Stimulated activated CD4-positive, alpha-beta T cell treated with anti-CD3 and anti-CD28 coated beads, Interleukin-1b, Interleukin-23, amount 100 ng/mL, for 1 hour (primary cell): ENCODE measurements around the gene APBB2.
"Not testable (repeated sequence)": the region's sequence is repeated elsewhere in the genome, so short reads cannot be mapped to it uniquely, and the experiment has no call there.

Source experiments
- DNase-seq, 2 donors: peaks; one replicate each; pipeline ENCODE4 v3.0.0-alpha.2; 2020; ENCODE audit warnings: low read depth in 2 of 2

The APBB2 gene

DNA sequence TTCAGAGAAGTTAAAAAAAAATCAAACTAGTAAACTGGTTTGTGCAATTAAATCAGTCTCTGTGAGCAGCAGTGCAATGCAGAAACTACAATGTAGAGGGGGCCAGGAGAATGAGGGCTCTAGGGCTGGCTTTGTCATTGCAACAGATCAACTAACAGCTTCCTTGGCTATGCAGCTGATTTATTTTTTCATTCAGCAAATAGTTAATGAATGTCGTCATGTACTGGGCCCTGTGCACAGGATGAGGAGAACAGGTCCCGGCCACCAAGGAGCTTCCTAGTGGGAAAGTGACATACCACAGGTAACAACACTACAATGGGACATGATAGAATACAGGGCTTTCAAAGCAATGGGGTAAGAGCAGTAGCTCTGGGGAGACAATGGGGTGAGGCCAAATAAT lies 274.5 kb downstream of the APBB2 start:
- no peak for DNase-seq

DNA sequence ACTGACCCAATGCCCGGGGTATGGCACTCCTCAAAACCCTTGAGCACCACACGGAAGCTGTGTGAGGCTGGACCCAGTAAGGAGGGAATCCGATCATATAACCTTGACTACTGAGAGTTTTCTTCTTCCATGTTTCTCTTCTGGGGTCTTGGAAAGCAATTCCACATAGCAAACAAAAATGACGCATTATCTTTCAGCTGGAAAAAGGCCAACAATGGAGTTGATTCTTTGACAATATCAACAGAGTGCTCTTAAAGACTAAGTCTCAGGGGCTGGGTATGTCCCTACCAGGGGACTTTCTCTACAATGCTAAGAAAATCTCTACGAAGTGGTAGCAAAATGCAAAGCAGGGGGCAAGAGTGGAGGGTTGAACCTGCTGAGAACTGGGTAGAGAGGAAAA lies 276.0 kb downstream of the APBB2 start:
- no peak for DNase-seq

DNA sequence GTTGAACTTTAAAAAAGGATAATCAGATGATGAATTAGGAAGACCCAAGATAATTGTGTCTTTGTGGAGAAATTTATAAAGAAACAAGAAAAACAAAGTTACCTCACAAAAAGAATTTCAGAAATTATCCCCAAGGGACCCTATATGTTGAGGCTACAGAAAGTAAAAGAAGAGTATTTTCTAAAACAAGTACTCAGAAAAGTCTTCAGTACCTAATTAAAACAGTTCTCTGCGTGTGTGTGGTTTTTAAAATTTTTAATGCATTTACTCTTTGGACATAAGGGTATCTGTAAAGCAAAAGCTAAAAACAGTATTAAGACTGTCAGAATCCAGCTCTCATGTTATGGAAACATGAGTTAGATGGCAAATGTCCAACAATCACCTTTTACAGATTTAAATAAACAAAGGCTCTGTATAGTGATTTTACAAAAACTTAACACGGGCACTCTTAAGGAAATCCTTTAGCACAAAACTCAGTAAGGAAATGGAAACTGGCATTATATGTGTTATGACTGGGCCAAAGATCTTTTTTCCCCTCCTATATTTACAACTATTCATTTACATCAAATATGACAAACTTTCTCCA lies 277.1 kb downstream of the APBB2 start:
- no peak for DNase-seq

DNA sequence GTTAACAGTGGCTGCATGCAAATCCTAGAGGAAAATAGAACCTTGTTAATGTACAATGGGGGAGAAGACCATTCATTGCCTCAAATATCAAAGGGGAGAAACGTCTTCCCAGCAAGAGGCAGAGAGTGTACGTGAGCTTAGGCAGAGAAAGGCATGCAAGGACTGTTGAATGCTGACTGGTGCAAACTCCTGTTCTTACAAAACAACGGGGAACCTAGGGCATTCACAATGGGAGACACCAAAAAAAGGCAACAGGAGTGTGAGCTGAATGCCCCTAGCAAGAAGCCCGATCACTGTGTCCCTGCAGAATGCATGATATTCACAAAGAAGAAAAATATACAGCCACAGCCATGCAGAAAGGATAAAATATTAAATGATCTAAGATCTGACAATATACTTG lies 279.7 kb downstream of the APBB2 start:
- DNase-seq: no peak

DNA sequence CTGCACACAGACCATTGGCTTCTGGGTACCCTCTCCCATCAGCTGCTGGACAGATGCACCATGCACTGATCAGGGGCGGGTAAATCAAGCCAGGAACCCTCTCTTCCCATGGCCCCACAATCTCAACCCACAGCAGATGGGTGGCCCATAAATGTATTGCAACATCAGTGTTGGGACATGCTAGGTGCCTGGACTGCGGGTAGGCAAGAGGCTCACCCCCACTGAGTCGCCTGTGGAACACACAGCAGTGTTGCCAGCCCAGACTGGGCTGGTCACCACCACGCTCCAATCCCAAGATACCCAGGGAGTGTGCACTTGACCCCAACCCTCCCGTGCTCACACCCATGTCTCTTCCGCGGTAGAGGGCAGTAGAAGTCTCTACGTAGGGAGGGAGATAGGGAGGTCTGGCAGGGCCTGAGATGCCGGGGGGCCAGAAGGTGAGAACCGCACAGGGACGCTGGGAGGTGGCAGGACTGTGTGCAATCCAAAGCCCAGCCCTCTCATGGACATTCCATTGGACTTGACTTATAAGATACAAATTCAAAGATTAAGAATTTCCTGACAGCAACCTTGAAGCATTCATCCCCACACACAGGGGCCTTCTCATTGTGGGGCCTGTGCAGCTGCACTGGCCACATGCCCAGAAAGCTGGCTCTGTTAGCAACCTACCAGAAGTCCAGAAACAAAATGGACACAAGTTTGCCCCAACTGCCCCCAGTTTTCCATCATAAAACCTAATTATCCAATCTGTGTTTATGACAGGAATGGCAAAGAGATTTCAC lies 280.9 kb downstream of the APBB2 start:
- no peak for DNase-seq

DNA sequence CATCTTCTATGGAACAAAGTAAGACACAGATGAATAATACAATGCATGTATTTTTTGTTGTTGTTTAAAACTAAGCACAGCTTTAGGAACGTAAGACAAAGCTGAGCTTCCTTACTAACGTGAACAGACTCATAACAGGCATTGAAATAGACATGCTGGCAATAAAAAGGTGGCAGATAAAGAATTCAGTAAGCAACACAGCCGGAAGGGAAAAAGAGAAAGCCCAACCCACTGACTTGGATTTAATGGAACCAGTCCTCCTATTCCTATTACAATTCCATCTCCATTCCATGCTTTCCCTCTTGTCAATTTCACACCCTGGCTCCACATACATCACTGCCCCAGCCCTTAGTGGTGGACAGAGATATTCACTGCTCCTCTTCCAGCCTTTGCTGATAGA lies 282.5 kb downstream of the APBB2 start:
- DNase-seq: no peak

DNA sequence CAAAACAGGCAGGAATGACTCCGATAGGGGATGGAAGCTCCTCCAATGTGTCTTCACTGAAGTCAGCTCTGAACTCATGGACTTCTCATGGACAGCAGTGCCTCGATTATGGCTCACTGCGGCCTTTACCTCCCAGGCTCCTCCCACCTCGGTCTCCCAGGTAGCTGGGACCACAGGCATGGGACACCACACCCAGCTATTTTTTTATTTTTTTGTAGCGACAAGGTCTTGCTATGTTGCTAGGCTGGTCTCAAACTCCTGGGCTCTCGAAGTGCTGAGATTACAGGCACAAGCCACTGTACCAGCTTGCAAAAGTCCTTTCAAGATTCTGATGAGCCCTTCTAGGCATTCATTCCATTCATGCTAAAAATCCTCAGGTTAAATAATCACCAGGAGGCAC lies 283.1 kb downstream of the APBB2 start:
- DNase-seq: no peak

DNA sequence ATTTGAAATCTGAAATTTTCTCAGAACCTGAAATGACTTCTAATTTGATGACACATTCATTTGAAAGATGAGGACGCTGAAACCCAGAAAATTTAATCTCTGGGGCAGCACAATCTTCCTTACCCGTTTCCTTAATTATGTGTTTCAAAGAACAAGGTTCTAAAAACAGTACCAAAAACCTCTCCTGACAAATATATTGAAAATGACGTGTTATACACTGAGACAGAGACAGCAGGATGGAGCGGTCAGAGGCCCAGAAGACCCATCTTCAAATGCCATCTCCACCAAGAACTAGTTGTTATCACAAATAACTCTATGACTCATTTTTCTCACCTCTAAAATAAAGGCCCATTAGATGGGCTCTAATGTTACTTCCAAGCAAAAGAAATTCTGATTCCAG lies 287.3 kb downstream of the APBB2 start:
- no peak for DNase-seq

DNA sequence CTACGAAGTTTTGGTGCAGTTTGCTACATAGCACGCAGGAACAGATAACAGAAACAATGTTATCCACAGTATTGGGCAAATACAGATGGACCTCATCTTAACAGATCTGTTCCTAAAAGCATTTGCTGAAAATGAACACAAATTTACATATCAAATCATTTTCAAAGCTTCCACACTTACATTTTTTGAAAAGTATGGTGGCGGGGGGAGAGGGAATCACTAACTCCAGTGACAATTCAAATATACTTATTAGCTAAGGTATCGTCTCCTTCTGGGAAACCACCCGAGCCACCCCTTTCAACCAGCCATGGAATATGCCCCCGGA lies 289.6 kb downstream of the APBB2 start:
- DNase-seq: no peak

DNA sequence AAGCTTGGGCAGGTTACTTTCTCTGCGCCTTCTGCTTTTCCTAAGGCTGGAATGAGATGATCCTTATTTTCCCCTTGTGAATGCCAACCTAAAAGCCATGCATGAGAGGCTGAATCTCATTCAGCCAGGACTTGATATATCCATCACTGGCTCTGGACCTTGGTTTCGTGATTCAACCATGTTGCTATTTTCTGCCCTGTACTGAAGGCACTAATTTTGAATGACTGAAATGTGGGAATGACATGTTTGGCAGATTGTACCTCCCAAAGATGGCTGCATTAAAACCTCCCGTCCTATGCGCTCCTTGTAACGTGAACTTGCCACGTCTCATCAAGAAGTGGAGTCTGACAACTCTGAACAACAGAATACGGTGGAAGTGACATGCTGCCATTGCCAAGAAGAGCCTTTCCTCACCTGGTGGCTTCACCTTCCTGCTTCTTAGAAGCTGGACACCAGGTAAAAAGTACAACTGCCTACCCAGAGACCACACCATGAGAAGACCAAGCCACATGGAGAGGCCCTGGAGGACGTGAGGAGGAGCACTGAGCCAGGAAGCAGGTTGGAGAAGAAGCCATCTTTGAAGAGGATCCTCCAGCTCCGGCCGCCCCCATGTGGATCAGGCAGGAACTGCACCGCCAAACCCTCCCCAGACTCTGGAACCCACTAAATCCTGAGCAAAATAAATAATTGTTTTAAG lies 290.1 kb downstream of the APBB2 start:
- peak; percentile 11 to 72 for DNase-seq

DNA sequence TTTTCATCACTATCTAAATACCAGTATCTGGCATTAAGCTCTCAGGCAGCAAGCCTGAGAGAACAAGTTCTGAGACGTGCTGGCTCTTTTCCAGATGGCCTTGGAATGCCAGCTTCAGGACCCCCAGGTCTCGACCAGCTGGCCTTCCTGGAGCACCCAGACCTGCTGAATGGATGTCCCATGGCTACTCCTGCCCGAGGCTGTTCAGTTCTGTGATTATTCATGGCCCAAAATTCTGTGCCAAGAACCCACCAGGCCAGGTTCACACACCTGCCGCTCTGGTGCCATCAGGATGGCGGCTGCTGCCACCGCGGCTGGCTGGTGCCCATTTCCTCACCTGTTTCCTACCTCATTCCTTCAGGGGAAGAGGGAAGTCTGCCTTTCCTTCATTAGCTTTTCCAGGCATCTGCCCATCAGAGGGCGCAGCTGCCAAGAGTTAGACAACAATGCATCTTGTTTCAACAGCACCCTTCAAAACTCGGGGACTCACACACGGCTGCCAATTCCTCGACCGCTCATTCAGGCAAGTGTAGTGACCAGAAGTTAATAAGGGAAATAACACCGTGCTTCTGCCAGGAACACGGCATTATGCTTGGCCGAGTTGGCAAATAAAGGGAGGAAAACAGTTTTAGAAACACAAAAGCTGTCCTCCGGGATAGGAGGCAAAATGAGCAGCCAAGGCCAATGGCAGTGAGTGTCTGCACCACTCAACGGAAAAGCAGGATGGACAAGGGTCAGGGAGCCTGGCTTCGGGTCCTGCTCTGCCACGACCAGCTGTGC lies 290.8 kb downstream of the APBB2 start:
- DNase-seq: no peak

DNA sequence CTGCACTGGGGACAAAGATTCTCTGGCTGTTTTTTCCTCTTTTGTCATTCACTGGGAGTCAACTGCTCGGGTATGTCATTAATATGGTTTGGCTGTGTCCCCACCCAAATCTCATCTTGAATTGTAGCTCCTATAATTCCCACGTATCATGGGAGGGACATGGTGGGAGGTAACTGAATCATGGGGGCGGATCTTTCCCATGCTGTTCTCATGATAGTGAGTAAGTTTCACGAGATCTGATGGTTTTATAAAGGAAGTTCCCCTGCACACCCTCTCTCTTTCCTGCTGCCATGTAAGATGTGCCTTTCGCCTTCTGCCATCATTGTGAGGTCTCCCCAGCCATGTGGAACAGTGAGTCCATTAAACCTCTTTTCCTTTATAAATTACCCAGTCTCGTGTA lies 294.4 kb downstream of the APBB2 start:
- not testable (repeated sequence) for DNase-seq

DNA sequence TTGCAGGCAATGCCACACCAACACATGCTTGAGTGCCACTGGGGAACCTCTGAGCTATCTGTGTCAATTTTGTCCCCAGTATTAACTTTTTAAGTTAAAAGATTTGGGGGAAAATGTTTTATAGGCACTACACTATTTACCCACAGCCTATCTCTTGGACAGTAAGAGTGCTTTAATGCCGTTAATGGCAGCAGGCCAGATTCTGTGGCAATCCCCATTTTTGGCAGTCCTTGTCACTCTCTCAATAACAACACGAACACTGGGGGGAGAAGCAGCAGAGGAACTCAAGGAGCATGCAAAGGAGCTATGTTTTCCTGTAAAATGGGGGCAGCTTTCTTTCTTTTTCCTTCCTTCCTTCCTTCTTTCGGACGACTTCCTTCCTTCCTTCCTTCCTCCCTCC lies 296.0 kb downstream of the APBB2 start:
- no peak for DNase-seq

DNA sequence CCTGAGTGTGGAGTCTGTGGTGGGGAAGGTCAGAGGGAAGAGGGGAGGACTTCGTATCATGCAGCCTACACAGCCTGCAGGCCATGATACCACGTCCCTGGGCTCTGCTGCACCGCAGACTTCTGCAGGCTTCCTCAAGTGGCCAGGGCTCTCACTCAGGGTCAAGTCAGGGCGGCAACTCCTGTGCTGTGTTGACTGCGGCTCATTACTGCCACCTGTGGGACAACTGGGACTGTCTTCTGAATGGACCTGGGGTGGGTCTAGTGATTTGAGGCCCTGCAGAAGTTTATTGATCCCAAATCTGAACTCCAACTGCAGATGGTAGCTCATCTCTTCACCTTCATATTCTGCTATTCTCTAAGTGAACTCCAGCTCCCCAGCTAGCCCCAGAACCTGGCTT lies 297.5 kb downstream of the APBB2 start:
- DNase-seq: no peak

DNA sequence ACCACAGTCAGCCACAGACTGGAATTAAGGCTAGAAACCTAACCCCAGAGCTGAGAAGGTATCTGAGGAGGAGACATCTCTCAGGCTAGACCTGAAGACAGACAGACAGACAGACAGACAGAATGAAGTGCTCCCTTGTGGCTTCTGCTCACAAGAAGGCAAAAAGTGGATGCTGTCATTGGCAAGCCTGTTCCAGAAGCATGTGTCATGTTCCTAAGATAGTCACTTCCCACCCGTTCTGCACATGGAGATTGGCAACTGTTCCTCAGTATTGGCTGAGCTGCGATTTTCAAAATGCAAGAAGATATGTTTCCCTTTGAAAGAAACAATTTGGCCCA lies 298.2 kb downstream of the APBB2 start:
- no peak for DNase-seq

DNA sequence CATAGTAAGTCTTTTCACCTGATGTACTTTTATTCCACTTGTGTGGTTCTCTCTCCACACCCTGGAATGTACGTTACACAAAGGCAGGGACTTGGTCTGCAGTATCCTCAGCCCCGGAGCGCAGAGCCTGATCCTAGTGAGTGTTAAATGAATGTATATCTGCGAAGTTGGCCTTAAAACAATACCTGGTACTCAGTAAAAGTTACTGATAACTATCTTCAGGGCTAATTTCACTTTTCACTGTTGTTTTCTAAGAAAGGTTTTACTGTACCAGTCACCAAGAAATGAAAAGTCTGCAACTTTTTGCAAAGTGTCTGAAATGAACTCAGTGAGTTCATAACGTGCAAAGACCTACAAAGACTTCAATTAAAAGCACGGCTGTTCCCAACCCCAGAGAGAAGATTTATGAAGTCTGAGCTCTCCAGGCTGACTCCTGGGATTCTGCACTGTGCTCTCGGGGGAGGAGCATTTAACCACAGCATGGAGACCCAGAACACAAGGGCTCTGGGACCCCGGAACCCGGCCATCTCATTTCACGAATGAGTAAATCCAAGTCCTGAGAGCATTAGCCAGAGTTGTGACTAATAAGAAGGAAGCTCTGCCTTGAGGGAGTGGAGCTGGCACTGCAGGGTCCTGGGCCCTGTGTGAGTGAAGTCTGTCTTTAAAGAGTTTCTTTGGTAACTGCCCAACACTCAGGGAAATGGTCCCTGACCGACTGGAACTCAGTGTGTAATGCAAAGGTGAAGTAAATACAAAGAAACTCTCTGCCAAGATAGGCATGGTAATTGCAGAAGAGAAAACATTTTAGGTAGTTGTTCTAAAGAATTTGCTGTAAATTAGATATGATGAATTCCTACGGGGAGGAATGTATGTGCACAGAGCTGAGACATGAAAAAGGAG lies 298.8 kb downstream of the APBB2 start:
- no peak for DNase-seq

DNA sequence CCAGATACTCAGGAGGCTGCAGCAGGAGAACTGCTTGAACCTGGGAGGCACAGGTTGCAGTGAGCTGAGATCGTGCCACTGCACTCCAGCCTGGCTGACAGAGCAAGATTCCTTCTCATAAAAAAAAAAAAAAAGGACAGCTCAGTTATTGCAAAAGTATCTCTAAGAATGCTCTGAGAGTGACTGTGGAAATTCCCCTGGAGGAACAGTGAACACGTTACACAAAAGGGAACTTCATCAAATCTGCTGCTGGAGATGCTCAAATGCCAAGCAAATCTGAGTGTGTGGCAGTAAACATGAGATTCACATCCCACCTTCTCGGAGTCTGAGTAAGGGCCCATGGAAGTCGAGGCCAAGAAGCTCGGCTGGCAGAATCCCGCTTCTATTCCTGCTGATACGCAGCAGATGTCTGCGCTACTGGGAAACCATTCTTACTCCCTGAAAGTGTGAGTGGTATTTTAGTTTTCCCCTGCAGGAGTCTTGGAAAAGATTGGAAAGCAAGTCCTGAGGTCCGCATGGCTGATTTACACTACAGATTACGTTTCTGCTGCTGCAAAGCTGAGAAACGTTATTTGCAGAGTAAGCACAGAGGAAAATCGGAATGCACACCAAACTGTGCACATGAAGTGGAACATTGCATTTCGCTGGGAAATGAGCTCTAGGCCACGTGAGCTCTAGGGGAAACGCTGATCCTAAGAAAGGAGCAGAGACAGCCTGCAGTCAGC lies 301.7 kb downstream of the APBB2 start:
- no peak for DNase-seq

DNA sequence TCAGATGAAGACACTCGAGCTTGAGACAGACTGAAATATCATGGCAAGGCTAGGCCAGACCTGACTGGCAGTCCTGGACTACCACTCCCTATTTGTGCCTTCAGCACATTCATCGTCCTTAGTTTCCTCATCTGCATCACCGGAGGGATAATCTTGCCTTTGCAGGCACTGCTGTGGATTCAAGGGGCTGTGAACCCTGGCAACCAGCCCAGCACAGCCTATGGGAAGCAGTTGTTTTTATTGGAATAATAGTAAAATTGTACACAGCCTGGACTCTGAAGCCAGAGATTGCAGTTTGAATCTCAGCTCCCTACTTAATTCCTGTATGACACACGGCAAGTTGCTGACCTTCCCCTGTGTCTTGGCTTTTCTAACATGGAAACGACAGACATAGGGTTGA lies 303.6 kb downstream of the APBB2 start:
- no peak for DNase-seq

DNA sequence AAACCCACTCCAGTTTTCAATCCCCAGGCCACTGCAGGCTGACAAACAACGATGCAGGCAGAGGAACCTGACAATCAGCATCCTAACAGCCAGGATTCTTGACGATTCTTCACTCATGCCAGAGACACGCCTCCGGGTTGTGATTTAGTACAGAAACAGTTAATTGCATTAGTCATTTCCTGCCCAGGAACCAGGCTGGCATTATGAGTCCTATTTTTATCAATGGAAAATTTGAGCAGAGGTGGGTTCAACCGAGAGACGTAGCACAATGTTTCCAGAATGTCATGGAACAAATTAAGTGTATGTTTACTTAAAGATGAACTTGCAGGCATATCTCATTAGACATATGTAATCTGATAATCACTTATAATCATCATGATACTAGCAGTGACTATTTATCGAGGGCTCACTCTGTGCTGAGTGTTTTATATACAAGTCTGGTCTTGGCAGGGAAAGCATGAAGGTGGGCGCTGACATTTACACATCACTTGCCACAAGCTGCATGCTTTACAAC lies 304.9 kb downstream of the APBB2 start:
- DNase-seq: no peak

DNA sequence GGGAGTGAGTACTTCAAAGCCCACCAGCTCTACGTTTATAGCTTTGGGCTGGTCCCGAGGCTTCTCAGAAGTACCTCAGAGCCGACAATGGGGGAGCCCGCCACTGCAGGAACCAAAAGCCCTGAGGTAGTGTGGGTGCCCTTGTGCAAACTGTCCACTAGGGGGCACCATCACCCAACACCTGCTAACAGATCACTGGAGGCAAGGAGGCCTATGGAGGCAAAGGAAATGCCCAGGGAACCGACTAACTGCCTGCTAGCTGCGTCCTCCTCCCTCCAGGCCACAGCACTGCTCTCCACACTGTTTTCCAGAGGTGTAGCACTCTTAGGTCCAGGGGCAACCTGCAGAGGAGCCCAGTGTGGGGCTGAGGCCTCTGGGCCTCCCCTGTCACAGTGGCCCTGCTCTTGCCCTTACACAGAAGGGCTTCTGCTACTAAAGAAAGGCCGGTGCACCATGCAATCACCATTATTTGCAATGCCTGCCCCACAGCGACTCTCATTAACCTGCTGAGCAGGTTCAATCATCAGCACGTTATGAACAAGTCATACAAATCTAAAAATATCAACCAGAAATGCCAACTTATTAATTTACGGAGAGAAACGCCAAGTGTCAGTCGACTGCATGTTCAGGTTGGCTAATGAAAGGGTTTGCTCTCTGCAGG lies 305.5 kb downstream of the APBB2 start:
- DNase-seq: peak; percentile 18 to 51
